PC-3 (cell line): ENCODE data around the gene SMIM15.

Experiments
- EZH2 ChIP-seq: fragments of 300-600 bp; sonication (generic); IDR thresholded peaks from one replicate; pipeline ENCODE4 v1.6.1; 2017; ENCODE audit warnings: antibody characterized with exemption, mild to moderate bottlenecking, low read length; ENCODE audit not compliant: unreplicated experiment
- EZH2phosphoT487 ChIP-seq: fragments of 300-600 bp; sonication (generic); IDR thresholded peaks from 2 replicates; pipeline ENCODE4 v1.6.1; 2018; ENCODE audit warnings: mild to moderate bottlenecking, antibody characterized with exemption, low read length, borderline replicate concordance
- TF ChIP-seq, protein P1 (sequence below): fragments of 300-600 bp; sonication (generic); conservative IDR thresholded peaks from 2 replicates; pipeline ENCODE4 v1.5.1; 2017; ENCODE audit warnings: antibody characterized with exemption, low read depth, mild to moderate bottlenecking, low read length

GRCh38 chr5:61159836-61160235 lies 2.4 kb downstream of the SMIM15 start:
- TF ChIP-seq, protein P1, sequence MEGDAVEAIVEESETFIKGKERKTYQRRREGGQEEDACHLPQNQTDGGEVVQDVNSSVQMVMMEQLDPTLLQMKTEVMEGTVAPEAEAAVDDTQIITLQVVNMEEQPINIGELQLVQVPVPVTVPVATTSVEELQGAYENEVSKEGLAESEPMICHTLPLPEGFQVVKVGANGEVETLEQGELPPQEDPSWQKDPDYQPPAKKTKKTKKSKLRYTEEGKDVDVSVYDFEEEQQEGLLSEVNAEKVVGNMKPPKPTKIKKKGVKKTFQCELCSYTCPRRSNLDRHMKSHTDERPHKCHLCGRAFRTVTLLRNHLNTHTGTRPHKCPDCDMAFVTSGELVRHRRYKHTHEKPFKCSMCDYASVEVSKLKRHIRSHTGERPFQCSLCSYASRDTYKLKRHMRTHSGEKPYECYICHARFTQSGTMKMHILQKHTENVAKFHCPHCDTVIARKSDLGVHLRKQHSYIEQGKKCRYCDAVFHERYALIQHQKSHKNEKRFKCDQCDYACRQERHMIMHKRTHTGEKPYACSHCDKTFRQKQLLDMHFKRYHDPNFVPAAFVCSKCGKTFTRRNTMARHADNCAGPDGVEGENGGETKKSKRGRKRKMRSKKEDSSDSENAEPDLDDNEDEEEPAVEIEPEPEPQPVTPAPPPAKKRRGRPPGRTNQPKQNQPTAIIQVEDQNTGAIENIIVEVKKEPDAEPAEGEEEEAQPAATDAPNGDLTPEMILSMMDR = no peak
- no peak for TF ChIP-seq EZH2
- TF ChIP-seq EZH2phosphoT487 = no peak
